Fibroblast of villous mesenchyme (primary cell): Measurements from ENCODE around the gene ARHGAP6. TPM values are rescaled to one million over a fixed set of nuclear protein-coding genes. Genes with fewer than 3 reads are reported as not detected.

Source experiments
- DNase-seq: peaks from one replicate; pipeline ENCODE4 v3.0.0-alpha.2; 2010; ENCODE audit warnings: low read depth
- H3K4me3 ChIP-seq: 2 replicates; pipeline ENCODE4 v1.5.1; 2011; ENCODE audit warnings: low read depth, mild to moderate bottlenecking, low read length
- CTCF ChIP-seq: IDR thresholded peaks from 2 replicates; pipeline ENCODE4 v1.5.1; 2012; ENCODE audit warnings: low read depth, mild to moderate bottlenecking, low read length; ENCODE audit not compliant: insufficient read depth
- total RNA-seq: library from RNA; depleted of rRNA; stranded (reverse); fragments of >200 nt; gene quantifications from 2 replicates; pipeline ENCODE4 v1.2.3, GENCODE V29; 2012

Gene ARHGAP6
- total RNA-seq, 1 donor = 1.7 TPM

GRCh38 chrX:11406109-11406765, 259.5 kb downstream of the ARHGAP6 start:
- H3K4me3 ChIP-seq = no peak overlapping the region
- DNase-seq = peak; percentile 85
- no peak for TF ChIP-seq CTCF

- no peak overlapping the region for H3K4me3 ChIP-seq
- TF ChIP-seq CTCF = no peak
- no peak for DNase-seq
These were observed 262.1 kb downstream of the ARHGAP6 start for GRCh38 chrX:11403631-11404030.

GRCh38 chrX:11401966-11402365, 263.8 kb downstream of the ARHGAP6 start:
- no peak for TF ChIP-seq CTCF
- no peak for DNase-seq
- no peak overlapping the region for H3K4me3 ChIP-seq

- no peak overlapping the region for H3K4me3 ChIP-seq
- no peak for TF ChIP-seq CTCF
- no peak for DNase-seq
These were observed 266.1 kb downstream of the ARHGAP6 start for GRCh38 chrX:11399489-11400094.

GRCh38 chrX:11398785-11399184, 266.9 kb downstream of the ARHGAP6 start:
- DNase-seq = no peak
- no peak overlapping the region for H3K4me3 ChIP-seq
- TF ChIP-seq CTCF = no peak

DNA sequence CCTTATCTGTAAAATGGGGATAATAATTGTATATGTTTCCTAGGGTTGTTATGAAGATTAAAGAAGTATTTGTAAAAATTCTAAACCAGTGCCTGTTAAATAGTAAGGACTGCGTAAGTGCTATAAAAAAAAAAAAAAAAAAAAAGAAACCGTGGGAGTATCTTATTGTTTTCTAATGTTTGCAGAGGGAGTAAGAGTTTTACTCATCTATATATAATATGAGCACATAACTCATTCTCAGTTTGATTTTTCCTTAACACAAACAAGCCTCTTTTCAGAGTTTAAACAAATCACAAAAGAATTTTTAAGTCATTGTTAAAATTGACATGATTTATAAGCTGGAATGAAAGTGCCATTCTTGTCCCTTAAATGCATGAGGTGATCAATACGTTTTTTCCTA, 267.6 kb downstream of the ARHGAP6 start:
- no peak for DNase-seq
- no peak for TF ChIP-seq CTCF
- no peak overlapping the region for H3K4me3 ChIP-seq
